GM23338 (cell line): ENCODE results near the gene MYCL.

Experiments used
- CREB1 ChIP-seq: fragments of 250-450 bp; sonication (Bioruptor Pico); IDR thresholded peaks from 2 replicates; pipeline ENCODE4 v1.5.0; 2020; ENCODE audit warnings: low read depth, mild to moderate bottlenecking, moderate library complexity
- CTCF ChIP-seq, 2 experiments: fragments of 200-600 bp in 1 of 2; sonication (generic) in 1 of 2; conservative IDR thresholded peaks; 2 replicates each; pipeline versions ENCODE4 v1.5.1 to v1.6.1; 2016 to 2017; ENCODE audit warnings: antibody characterized with exemption in 2 of 2, low read depth in 2 of 2, mild to moderate bottlenecking in 2 of 2, moderate library complexity in 1 of 2
- EZH2 ChIP-seq: fragments of 200-600 bp; sonication (generic); IDR thresholded peaks from one replicate; pipeline ENCODE4 v1.8.0; 2017; ENCODE audit warnings: antibody characterized with exemption, mild to moderate bottlenecking, low read depth; ENCODE audit not compliant: unreplicated experiment
- EZH2phosphoT487 ChIP-seq: fragments of 200-600 bp; sonication (generic); IDR thresholded peaks from one replicate; pipeline ENCODE4 v1.8.1; 2018; ENCODE audit warnings: antibody characterized with exemption; ENCODE audit not compliant: unreplicated experiment
- JUNB ChIP-seq: IDR thresholded peaks from one replicate; pipeline ENCODE4 v1.6.1; 2016; ENCODE audit warnings: antibody characterized with exemption; ENCODE audit not compliant: unreplicated experiment
- POLR2AphosphoS5 ChIP-seq: IDR thresholded peaks from 2 replicates; pipeline ENCODE4 v1.6.1; 2016; ENCODE audit warnings: antibody characterized with exemption, low read depth
- REST ChIP-seq: IDR thresholded peaks from one replicate; pipeline ENCODE4 v1.6.1; 2018; ENCODE audit warnings: antibody characterized with exemption; ENCODE audit not compliant: unreplicated experiment
- ZNF114 ChIP-seq: fragments of 250-450 bp; sonication (Bioruptor Pico); IDR thresholded peaks from 2 replicates; pipeline ENCODE4 v1.5.0; 2020; ENCODE audit warnings: mild to moderate bottlenecking, moderate library complexity

GRCh38 chr1:39854314-39854713 is 47.4 kb downstream of the MYCL start:
- TF ChIP-seq CTCF (conservative IDR thresholded peaks at IDR 0.05; ENCODE audit: low read depth in 2 of 2) = no peak
- TF ChIP-seq EZH2 = no peak
- no peak for TF ChIP-seq EZH2phosphoT487
- no peak for TF ChIP-seq POLR2AphosphoS5
- no peak for TF ChIP-seq REST
- TF ChIP-seq JUNB = no peak
- TF ChIP-seq ZNF114 (CRISPR knock-in tag) = no peak
- no peak for TF ChIP-seq CREB1
